Neural progenitor cell (in vitro differentiated cells): Measurements from ENCODE around the gene RITA1. TPM values are rescaled to one million over a fixed set of nuclear protein-coding genes. Genes with fewer than 3 reads are reported as not detected.

Experiments used
- DNase-seq: peaks from one replicate; pipeline ENCODE4 v3.0.0-alpha.2; 2016; ENCODE audit warnings: low spot score
- H2AFZ ChIP-seq: fragments of 200-600 bp; sonication (generic); replicated peaks from 2 replicates; pipeline ENCODE4 v1.6.1; 2016; ENCODE audit warnings: antibody characterized with exemption
- H3F3A ChIP-seq: fragments of 200-600 bp; sonication (generic); 2 replicates; pipeline ENCODE4 v1.6.1; 2016; ENCODE audit warnings: antibody characterized with exemption, low read depth
- H3K27ac ChIP-seq: fragments of 200-600 bp; sonication (generic); 2 replicates; pipeline ENCODE4 v1.5.1; 2016; ENCODE audit warnings: mild to moderate bottlenecking
- H3K27me3 ChIP-seq: fragments of 200-600 bp; sonication (generic); 2 replicates; pipeline ENCODE4 v1.6.1; 2016; ENCODE audit warnings: mild to moderate bottlenecking, moderate library complexity
- H3K36me3 ChIP-seq: fragments of 200-600 bp; sonication (generic); 2 replicates; pipeline ENCODE4 v1.5.1; 2016
- H3K4me1 ChIP-seq: fragments of 200-600 bp; sonication (generic); 2 replicates; pipeline ENCODE4 v1.6.1; 2016; ENCODE audit warnings: mixed run types
- H3K4me2 ChIP-seq: fragments of 200-600 bp; sonication (generic); 2 replicates; pipeline ENCODE4 v1.6.1; 2016
- H3K4me3 ChIP-seq: fragments of 200-600 bp; sonication (generic); 2 replicates; pipeline ENCODE4 v1.5.1; 2016
- H3K79me2 ChIP-seq: fragments of 200-600 bp; sonication (generic); 2 replicates; pipeline ENCODE4 v1.6.1; 2016; ENCODE audit warnings: low read depth
- H3K9ac ChIP-seq: fragments of 200-600 bp; sonication (generic); 2 replicates; pipeline ENCODE4 v1.6.1; 2016
- H3K9me3 ChIP-seq: fragments of 200-600 bp; sonication (generic); 2 replicates; pipeline ENCODE4 v1.5.1; 2016; ENCODE audit warnings: low read depth
- H4K20me1 ChIP-seq: fragments of 200-600 bp; sonication (generic); 2 replicates; pipeline ENCODE4 v1.6.1; 2016; ENCODE audit warnings: low read depth
- H3K27ac Mint-ChIP-seq: 3 replicates; pipeline ENCODE4 v1.8.0; 2021; ENCODE audit warnings: mixed read lengths
- H3K27me3 Mint-ChIP-seq: 2 replicates; pipeline ENCODE4 v1.8.0; 2022; ENCODE audit warnings: low read depth, mild to moderate bottlenecking, inconsistent platforms, moderate library complexity, mixed read lengths; ENCODE audit not compliant: insufficient read depth
- H3K36me3 Mint-ChIP-seq: 3 replicates; pipeline ENCODE4 v1.8.0; 2021; ENCODE audit warnings: mixed read lengths
- H3K4me1 Mint-ChIP-seq: 3 replicates; pipeline ENCODE4 v1.8.0; 2021; ENCODE audit warnings: mixed read lengths
- H3K4me3 Mint-ChIP-seq: 3 replicates; pipeline ENCODE4 v1.8.0; 2021; ENCODE audit warnings: mild to moderate bottlenecking, moderate library complexity, mixed read lengths
- H3K9me3 Mint-ChIP-seq: 3 replicates; pipeline ENCODE4 v1.8.0; 2020; ENCODE audit warnings: mixed read lengths
- CTCF ChIP-seq: fragments of 200-600 bp; sonication (generic); IDR thresholded peaks from 2 replicates; pipeline ENCODE4 v1.5.1; 2017; ENCODE audit warnings: antibody characterized with exemption, mild to moderate bottlenecking
- EZH2 ChIP-seq: fragments of 200-600 bp; sonication (generic); IDR thresholded peaks from 2 replicates; pipeline ENCODE4 v1.6.1; 2017; ENCODE audit warnings: antibody characterized with exemption, mild to moderate bottlenecking, moderate library complexity
- EZH2phosphoT487 ChIP-seq: fragments of 200-600 bp; sonication (generic); IDR thresholded peaks from 2 replicates; pipeline ENCODE4 v1.6.1; 2017; ENCODE audit warnings: antibody characterized with exemption
- total RNA-seq: library from RNA; depleted of rRNA; stranded (reverse); fragments of >200 nt; gene quantifications from 2 replicates; pipeline ENCODE4 v1.2.3, GENCODE V29; 2015; ENCODE audit warnings: low replicate concordance

RITA1 gene
- total RNA-seq, 1 donor from 2014 or later: 13.7 TPM

- H3K9me3 ChIP-seq: no peaks in the 10 kb centered on the region
- Mint-ChIP-seq H3K36me3 (peaks cover 6% of the 10 kb centered on the region), H3K9me3 (peaks cover 3% of the 10 kb centered on the region), H3K27ac (peak overlapping the region; percentile 53), H3K4me1 (peaks cover 17% of the 10 kb centered on the region), H3K27me3 (peaks cover 15% of the 10 kb centered on the region), H3K4me3 (no peak overlapping the region)
- no peaks in the 10 kb centered on the region for H3K27me3 ChIP-seq
- no peaks in the 10 kb centered on the region for H3F3A ChIP-seq
- H3K4me2 ChIP-seq: no peak overlapping the region
- no peaks in the 10 kb centered on the region for H4K20me1 ChIP-seq
- H3K79me2 ChIP-seq: no peaks in the 10 kb centered on the region
- no peak overlapping the region for H2AFZ ChIP-seq
- no peak overlapping the region for H3K9ac ChIP-seq
- H3K36me3 ChIP-seq: no peaks in the 10 kb centered on the region
- no peaks in the 10 kb centered on the region for H3K4me1 ChIP-seq
- H3K27ac ChIP-seq: no peak overlapping the region
- H3K4me3 ChIP-seq: no peak overlapping the region
- no peak for DNase-seq
- TF ChIP-seq EZH2phosphoT487 (no peak), CTCF (no peak), EZH2 (no peak)
Measured at GRCh38 chr12:113208041-113208934, 22.8 kb downstream of the RITA1 start.

- Mint-ChIP-seq H3K9me3 (peaks cover 2% of the 10 kb centered on the region), H3K4me1 (peaks cover 20% of the 10 kb centered on the region), H3K36me3 (peaks cover 6% of the 10 kb centered on the region), H3K27ac (no peak overlapping the region), H3K4me3 (no peak overlapping the region), H3K27me3 (peaks cover 15% of the 10 kb centered on the region)
- Histone ChIP-seq H3K27me3 (no peaks in the 10 kb centered on the region), H3K9ac (no peak overlapping the region), H3K4me2 (no peak overlapping the region), H3K9me3 (no peaks in the 10 kb centered on the region), H4K20me1 (no peaks in the 10 kb centered on the region), H2AFZ (no peak overlapping the region), H3K79me2 (no peaks in the 10 kb centered on the region), H3K36me3 (no peaks in the 10 kb centered on the region), H3K4me1 (no peaks in the 10 kb centered on the region), H3F3A (no peaks in the 10 kb centered on the region), H3K27ac (no peak overlapping the region), H3K4me3 (no peak overlapping the region)
- DNase-seq: no peak
- TF ChIP-seq CTCF (no peak), EZH2phosphoT487 (no peak), EZH2 (no peak)
Measured at GRCh38 chr12:113211160-113211559, 25.6 kb downstream of the RITA1 start.

- DNase-seq: no peak
- no peak overlapping the region for H3K9ac ChIP-seq
- no peaks in the 10 kb centered on the region for H3K9me3 Mint-ChIP-seq
- H3K4me2 ChIP-seq: no peak overlapping the region
- no peak for TF ChIP-seq CTCF
- no peak for TF ChIP-seq EZH2phosphoT487
- no peak for TF ChIP-seq EZH2
- H3F3A ChIP-seq: no peaks in the 10 kb centered on the region
- peaks cover 6% of the 10 kb centered on the region for H3K27me3 Mint-ChIP-seq
- H3K4me3 Mint-ChIP-seq: no peak overlapping the region
- no peaks in the 10 kb centered on the region for H3K36me3 ChIP-seq
- no peaks in the 10 kb centered on the region for H3K27me3 ChIP-seq
- no peak overlapping the region for H2AFZ ChIP-seq
- no peaks in the 10 kb centered on the region for H3K9me3 ChIP-seq
- H4K20me1 ChIP-seq: no peaks in the 10 kb centered on the region
- peaks cover 4% of the 10 kb centered on the region for H3K4me1 Mint-ChIP-seq
- H3K79me2 ChIP-seq: no peaks in the 10 kb centered on the region
- no peak overlapping the region for H3K27ac ChIP-seq
- no peaks in the 10 kb centered on the region for H3K4me1 ChIP-seq
- no peak overlapping the region for H3K4me3 ChIP-seq
- H3K27ac Mint-ChIP-seq: no peak overlapping the region
- H3K36me3 Mint-ChIP-seq: no peaks in the 10 kb centered on the region
Measured at GRCh38 chr12:113214895-113215400, 29.4 kb downstream of the RITA1 start.
